ENCODE data around the gene ACOT6.
"Not testable (repeated sequence)": the region's sequence is repeated elsewhere in the genome, so short reads cannot be mapped to it uniquely, and the experiment has no call there.

Gene ACOT6

DNA sequence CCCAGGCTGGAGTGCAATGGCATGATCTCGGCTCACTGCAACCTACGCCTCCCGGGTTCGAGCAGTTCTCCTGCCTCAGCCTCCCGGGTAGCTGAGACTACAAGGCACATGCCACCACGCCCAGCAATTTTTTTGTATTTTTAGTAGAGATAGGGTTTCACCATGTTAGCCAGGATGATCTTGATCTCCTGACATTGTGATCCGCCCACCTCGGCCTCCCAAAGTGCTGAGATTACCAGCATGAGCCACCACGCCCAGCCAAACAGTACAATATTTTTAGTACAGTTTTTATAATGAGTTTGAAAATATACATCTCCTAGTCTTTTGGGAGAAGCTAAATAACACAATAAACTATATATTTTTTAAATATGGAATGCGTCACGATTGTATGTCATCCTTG, 46.9 kb downstream of the ACOT6 start:
- H3K4me1 ChIP-seq (ENCODE audit: control insufficient read depth, insufficient read depth, low read length), result peaks cover 10% of the 10 kb centered on the region
- not testable (repeated sequence) for H3K27me3 ChIP-seq (replicated peaks; ENCODE audit: control insufficient read depth, insufficient read depth, low read length); H3K9me3 ChIP-seq (ENCODE audit: control insufficient read depth, low read length); H3K9ac ChIP-seq (ENCODE audit: low read length); H3K36me3 ChIP-seq (ENCODE audit: control insufficient read depth, insufficient read depth, low read length, severe bottlenecking); H3K4me3 ChIP-seq (ENCODE audit: low read length); DNase-seq (ENCODE audit: low read depth)

DNA sequence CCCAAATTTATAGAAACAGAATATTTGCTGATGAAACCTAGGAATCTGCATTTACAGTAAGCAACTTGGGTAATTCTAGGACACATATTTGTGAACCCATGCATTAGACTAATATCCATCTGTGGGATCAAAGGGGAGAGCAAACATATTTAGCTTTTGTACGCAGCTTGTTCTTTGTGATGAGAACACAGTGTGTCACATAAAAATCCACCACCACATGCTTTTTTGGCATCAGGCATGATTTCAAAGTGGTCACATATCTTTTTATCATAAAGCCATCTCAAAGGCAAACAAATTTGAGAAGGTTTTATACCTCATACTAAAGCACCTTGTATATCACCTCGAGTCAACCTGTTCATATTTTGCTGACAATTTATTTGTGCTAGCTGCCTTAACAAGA, 48.2 kb downstream of the ACOT6 start:
- no peaks in the 10 kb centered on the region for H3K27me3 ChIP-seq (replicated peaks; ENCODE audit: control insufficient read depth, insufficient read depth, low read length)
- DNase-seq (ENCODE audit: low read depth), result no peak
- H3K4me1 ChIP-seq (ENCODE audit: control insufficient read depth, insufficient read depth, low read length), result peaks cover 13% of the 10 kb centered on the region
- H3K9ac ChIP-seq (ENCODE audit: low read length), result no peak overlapping the region
- H3K9me3 ChIP-seq (ENCODE audit: control insufficient read depth, low read length), result no peaks in the 10 kb centered on the region
- H3K36me3 ChIP-seq (ENCODE audit: control insufficient read depth, insufficient read depth, low read length, severe bottlenecking), result no peaks in the 10 kb centered on the region
- H3K4me3 ChIP-seq (ENCODE audit: low read length), result no peak overlapping the region

DNA sequence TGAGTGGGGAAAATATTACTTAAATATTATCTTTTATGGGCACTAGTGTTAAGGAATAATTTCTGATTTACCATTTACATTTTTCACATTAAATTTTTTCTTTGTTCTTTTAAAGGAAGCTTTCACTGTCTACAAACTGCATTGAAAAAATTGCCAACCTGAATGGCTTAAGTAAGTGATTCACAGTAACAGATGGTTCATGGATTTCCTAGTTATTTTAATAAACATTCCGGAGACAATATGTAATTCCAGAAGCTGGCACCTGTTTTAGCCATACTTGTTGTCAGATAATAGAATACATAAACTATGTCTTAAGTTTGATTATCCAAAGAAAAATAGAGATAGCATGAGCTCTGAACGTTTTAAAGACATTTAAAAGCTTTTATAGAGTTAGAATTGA, 49.6 kb downstream of the ACOT6 start:
- Histone ChIP-seq H3K4me3 (ENCODE audit: low read length) (no peak overlapping the region), H3K36me3 (ENCODE audit: control insufficient read depth, insufficient read depth, low read length, severe bottlenecking) (no peaks in the 10 kb centered on the region), H3K9me3 (ENCODE audit: control insufficient read depth, low read length) (no peaks in the 10 kb centered on the region), H3K9ac (ENCODE audit: low read length) (no peak overlapping the region), H3K27me3 (replicated peaks; ENCODE audit: control insufficient read depth, insufficient read depth, low read length) (no peaks in the 10 kb centered on the region), H3K4me1 (ENCODE audit: control insufficient read depth, insufficient read depth, low read length) (peaks cover 13% of the 10 kb centered on the region)
- DNase-seq (ENCODE audit: low read depth), result no peak

DNA sequence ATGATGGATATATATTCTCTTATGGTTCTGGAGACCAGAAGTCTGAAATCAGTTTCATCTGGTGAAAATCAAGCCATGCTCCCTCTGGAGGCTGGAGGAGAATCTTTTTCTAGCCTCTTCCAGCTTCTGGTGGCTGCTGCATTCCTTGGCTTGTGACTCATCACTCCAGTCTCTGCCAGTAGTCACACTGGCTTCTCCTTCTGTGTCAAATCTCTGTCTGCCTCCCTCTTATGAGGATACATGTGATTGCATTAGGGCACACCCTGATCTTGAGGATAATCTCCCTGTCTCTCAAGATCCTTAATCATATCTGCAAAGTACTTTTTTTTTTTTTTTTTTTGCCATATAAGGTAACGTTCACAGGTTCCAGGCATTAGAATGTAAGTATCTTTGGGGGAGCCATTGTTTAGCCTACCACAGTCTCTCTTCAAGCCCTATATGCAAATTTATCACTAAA, 50.2 kb downstream of the ACOT6 start:
- Histone ChIP-seq H3K9me3 (ENCODE audit: control insufficient read depth, low read length) (no peaks in the 10 kb centered on the region), H3K4me3 (ENCODE audit: low read length) (no peak overlapping the region), H3K27me3 (replicated peaks; ENCODE audit: control insufficient read depth, insufficient read depth, low read length) (no peaks in the 10 kb centered on the region), H3K4me1 (ENCODE audit: control insufficient read depth, insufficient read depth, low read length) (peaks cover 13% of the 10 kb centered on the region), H3K9ac (ENCODE audit: low read length) (no peak overlapping the region), H3K36me3 (ENCODE audit: control insufficient read depth, insufficient read depth, low read length, severe bottlenecking) (no peaks in the 10 kb centered on the region)
- DNase-seq (ENCODE audit: low read depth), result peak; percentile 81

DNA sequence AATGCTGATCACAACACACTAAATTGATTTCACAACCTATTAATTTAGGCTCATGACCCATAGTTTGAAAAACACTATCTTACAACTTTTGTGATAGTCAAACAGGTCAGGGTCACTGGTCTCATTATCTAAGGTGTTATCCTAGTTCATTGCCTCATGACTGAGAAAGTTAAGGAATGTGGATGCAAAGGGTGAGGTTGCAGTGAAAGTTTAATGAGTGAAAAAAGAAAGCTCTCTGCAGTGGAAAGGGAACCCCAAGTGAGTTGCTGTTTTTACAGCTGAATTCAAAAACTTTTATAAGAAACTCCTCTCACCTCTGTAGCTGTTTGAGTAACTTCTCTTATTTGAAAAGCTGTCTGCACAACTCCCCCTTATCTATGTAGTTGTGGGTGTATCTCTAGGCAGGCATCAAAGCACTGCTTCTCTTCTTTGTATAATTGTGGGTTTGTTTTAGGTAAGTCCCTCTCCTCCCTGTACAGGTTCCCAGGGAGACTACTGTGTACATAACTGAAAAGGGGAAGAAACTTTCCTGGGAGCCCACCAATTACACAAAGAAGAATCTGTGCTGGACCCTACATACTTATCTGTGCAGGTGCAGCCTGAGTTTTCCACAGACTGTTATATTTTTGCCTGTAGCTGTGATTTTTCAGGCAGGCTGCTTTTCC, 51.4 kb downstream of the ACOT6 start:
- no peaks in the 10 kb centered on the region for H3K36me3 ChIP-seq (ENCODE audit: control insufficient read depth, insufficient read depth, low read length, severe bottlenecking)
- H3K9ac ChIP-seq (ENCODE audit: low read length), result no peak overlapping the region
- peaks cover 13% of the 10 kb centered on the region for H3K4me1 ChIP-seq (ENCODE audit: control insufficient read depth, insufficient read depth, low read length)
- no peaks in the 10 kb centered on the region for H3K27me3 ChIP-seq (replicated peaks; ENCODE audit: control insufficient read depth, insufficient read depth, low read length)
- H3K4me3 ChIP-seq (ENCODE audit: low read length), result no peak overlapping the region
- no peak for DNase-seq (ENCODE audit: low read depth)
- no peaks in the 10 kb centered on the region for H3K9me3 ChIP-seq (ENCODE audit: control insufficient read depth, low read length)

DNA sequence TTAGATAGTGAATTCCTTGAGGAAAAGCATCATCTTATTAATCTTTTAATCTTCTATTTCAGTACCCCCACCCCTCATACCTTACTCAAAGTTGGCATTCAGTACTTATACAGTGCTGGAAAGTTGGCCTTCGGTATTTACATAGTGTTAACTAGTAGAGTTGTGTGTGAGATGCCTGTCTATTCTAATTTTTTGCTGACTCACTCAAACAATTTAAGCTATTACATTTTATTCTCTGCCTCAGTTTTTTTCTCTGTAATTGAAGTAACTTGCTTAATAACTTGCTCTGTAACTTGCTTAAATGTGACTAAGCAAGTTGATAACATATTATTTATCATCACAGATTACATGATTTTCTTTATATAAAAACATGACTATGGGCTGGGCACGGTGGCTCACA, 52.8 kb downstream of the ACOT6 start:
- peaks cover 13% of the 10 kb centered on the region for H3K4me1 ChIP-seq (ENCODE audit: control insufficient read depth, insufficient read depth, low read length)
- DNase-seq (ENCODE audit: low read depth), result no peak
- no peak overlapping the region for H3K4me3 ChIP-seq (ENCODE audit: low read length)
- H3K36me3 ChIP-seq (ENCODE audit: control insufficient read depth, insufficient read depth, low read length, severe bottlenecking), result no peaks in the 10 kb centered on the region
- H3K9me3 ChIP-seq (ENCODE audit: control insufficient read depth, low read length), result no peaks in the 10 kb centered on the region
- no peak overlapping the region for H3K9ac ChIP-seq (ENCODE audit: low read length)
- H3K27me3 ChIP-seq (replicated peaks; ENCODE audit: control insufficient read depth, insufficient read depth, low read length), result no peaks in the 10 kb centered on the region

DNA sequence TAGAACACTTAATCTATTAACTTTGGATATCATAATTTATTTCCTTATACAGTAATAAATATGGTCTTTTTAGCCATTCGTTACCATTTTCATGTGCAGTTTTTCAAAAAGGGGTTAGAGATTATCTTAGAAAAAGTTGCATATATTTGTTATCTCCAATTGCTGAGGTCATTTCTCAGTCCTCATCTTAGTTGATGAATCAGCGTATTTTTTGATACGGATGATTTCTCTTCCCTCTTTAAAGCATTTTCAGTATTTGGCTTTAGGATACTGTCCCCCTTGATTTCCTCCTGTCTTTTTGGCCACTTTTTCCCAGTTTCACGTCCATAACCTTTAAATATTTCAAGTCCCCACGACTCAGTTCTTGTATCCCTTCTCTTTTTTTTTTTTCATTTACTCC, 54.3 kb downstream of the ACOT6 start:
- H3K36me3 ChIP-seq (ENCODE audit: control insufficient read depth, insufficient read depth, low read length, severe bottlenecking), result peaks cover under 1% of the 10 kb centered on the region
- H3K4me3 ChIP-seq (ENCODE audit: low read length), result no peak overlapping the region
- H3K9ac ChIP-seq (ENCODE audit: low read length), result no peak overlapping the region
- H3K9me3 ChIP-seq (ENCODE audit: control insufficient read depth, low read length), result no peaks in the 10 kb centered on the region
- no peaks in the 10 kb centered on the region for H3K27me3 ChIP-seq (replicated peaks; ENCODE audit: control insufficient read depth, insufficient read depth, low read length)
- H3K4me1 ChIP-seq (ENCODE audit: control insufficient read depth, insufficient read depth, low read length), result peaks cover 13% of the 10 kb centered on the region
- DNase-seq (ENCODE audit: low read depth), result no peak

DNA sequence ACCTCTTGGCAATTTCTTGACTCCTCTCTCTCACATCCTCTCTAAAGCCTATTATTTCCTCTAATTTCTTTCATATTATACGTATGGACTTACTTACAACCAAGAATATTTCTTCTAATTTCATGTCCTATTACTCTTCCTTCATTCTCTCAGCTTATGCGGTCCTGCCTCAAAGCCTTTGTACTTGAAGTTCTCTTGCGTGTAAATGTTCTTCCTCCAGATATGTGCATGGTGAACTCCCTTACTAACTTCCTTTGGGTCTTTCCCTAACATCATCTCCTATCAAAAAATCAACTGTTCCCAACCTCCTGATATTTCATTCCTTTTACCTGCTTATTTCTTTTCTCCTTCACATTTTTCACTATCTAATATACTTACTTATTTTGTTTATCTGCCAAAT, 55.5 kb downstream of the ACOT6 start:
- Histone ChIP-seq H3K9me3 (ENCODE audit: control insufficient read depth, low read length) (no peaks in the 10 kb centered on the region), H3K36me3 (ENCODE audit: control insufficient read depth, insufficient read depth, low read length, severe bottlenecking) (peaks cover 5% of the 10 kb centered on the region), H3K4me1 (ENCODE audit: control insufficient read depth, insufficient read depth, low read length) (peaks cover 4% of the 10 kb centered on the region), H3K4me3 (ENCODE audit: low read length) (no peak overlapping the region), H3K9ac (ENCODE audit: low read length) (no peak overlapping the region), H3K27me3 (replicated peaks; ENCODE audit: control insufficient read depth, insufficient read depth, low read length) (no peaks in the 10 kb centered on the region)
- no peak for DNase-seq (ENCODE audit: low read depth)
